Endothelial cell of hepatic sinusoid (primary cell): ENCODE results near the gene GRID1.

Experiments
- in situ Hi-C: cut with HindIII; loops from 2 replicates; pipeline ENCODE4 v1.10.0; 2017; ENCODE audit warnings: low sequenced_read_pairs

The GRID1 gene

GRCh38 chr10:86281396-86281795 lies 85.2 kb downstream of the GRID1 start:
- in situ Hi-C loops, result no loop called here

- in situ Hi-C loops, result no loop called here
These were observed 97.3 kb downstream of the GRID1 start for GRCh38 chr10:86269332-86269731.

GRCh38 chr10:86267286-86268195 lies 99.1 kb downstream of the GRID1 start:
- in situ Hi-C loops, result no loop called here

GRCh38 chr10:86266446-86267242 lies 100.0 kb downstream of the GRID1 start:
- in situ Hi-C loops, result no loop called here

GRCh38 chr10:86265895-86266259 lies 100.7 kb downstream of the GRID1 start:
- in situ Hi-C loops, result no loop called here

GRCh38 chr10:86265236-86265894 lies 101.2 kb downstream of the GRID1 start:
- in situ Hi-C loops, result no loop called here

- in situ Hi-C loops, result no loop called here
These were observed 101.9 kb downstream of the GRID1 start for GRCh38 chr10:86264481-86265231.

GRCh38 chr10:86263907-86264306 lies 102.7 kb downstream of the GRID1 start:
- in situ Hi-C loops, result no loop called here

GRCh38 chr10:86263209-86263608 lies 103.4 kb downstream of the GRID1 start:
- in situ Hi-C loops, result no loop called here

GRCh38 chr10:86262688-86263181 lies 103.9 kb downstream of the GRID1 start:
- in situ Hi-C loops, result no loop called here

- in situ Hi-C loops, result no loop called here
These were observed 104.5 kb downstream of the GRID1 start for GRCh38 chr10:86261941-86262687.

GRCh38 chr10:86261470-86261869 lies 105.1 kb downstream of the GRID1 start:
- in situ Hi-C loops, result no loop called here

- in situ Hi-C loops, result no loop called here
These were observed 106.0 kb downstream of the GRID1 start for GRCh38 chr10:86260564-86260963.

- in situ Hi-C loops, result no loop called here
These were observed 106.6 kb downstream of the GRID1 start for GRCh38 chr10:86259901-86260562.

GRCh38 chr10:86258941-86259340 lies 107.7 kb downstream of the GRID1 start:
- in situ Hi-C loops, result no loop called here

GRCh38 chr10:86258499-86258898 lies 108.1 kb downstream of the GRID1 start:
- in situ Hi-C loops, result no loop called here

GRCh38 chr10:86257683-86258082 lies 108.9 kb downstream of the GRID1 start:
- in situ Hi-C loops, result no loop called here

GRCh38 chr10:86256690-86257315 lies 109.8 kb downstream of the GRID1 start:
- in situ Hi-C loops, result no loop called here
